Suppressor macrophage treated with lipopolysaccharide for 1 hour (primary cell): ENCODE data around the gene DIP2C.
A peak's percentile ranks its signal among the peaks of the same experiment; 100 is the strongest.
"Not testable (repeated sequence)": the region's sequence is repeated elsewhere in the genome, so short reads cannot be mapped to it uniquely, and the experiment has no call there.

Experiments used
- DNase-seq, 3 donors: peaks; one replicate each; pipeline ENCODE4 v3.0.0-alpha.2; 2020 to 2022

Gene DIP2C

GRCh38 chr10:435397-435796, 254.1 kb downstream of the DIP2C start:
- no peak for DNase-seq

GRCh38 chr10:429696-430095, 259.8 kb downstream of the DIP2C start:
- no peak for DNase-seq

DNA sequence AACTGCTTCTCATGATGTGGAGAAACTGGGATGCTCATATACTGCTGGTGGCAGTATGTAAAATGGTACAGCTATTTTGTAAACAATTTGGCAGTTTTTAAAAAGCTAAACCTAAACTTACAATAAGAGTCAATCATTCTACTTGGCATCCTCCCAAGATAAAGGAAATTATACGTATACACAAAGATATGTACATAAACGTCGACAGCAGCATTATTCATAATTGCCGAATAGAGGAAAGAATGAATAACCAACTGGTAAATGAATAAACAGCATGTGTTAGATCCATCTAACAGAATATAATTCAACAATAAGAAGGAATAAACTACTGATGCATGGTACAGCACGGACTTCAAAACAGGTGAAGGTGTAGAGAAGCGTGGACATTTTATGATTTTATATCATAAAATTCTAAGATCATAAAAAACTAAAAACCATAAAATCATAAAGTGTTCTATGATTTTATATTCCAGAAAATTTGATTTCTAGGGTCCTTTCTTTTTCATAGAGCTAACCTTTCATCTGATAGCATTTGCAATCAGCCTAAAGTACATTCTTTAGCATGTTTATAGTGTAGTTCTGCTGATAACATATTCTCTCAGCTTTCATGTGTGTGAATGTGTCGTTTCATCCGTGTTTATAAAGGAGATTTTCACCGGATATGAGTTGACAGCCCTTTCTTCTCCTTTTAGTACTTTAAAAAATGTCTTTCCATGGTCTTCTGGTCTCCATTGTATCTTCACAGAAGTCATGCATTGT, 261.5 kb downstream of the DIP2C start:
- no peak for DNase-seq

- peak in 1 of 3 donors; percentile 12 for DNase-seq
Measured at GRCh38 chr10:425365-425764, 264.1 kb downstream of the DIP2C start.

DNA sequence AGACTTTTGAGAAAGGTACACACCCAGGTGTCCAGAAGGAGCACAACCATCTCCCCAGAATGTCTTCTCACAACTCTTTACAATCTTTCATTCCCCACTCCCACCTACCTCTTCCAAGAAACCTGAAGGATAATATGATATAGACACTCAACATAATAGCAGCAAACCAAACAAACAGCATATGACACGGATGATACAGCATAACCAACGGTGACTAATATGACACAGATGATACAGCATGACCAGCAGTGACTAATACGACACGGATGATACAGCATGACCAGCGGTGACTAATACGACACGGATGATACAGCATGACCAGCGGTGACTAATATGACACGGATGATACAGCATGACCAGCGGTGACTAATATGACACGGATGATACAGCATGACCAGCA, 264.7 kb downstream of the DIP2C start:
- not testable (repeated sequence) for DNase-seq

DNA sequence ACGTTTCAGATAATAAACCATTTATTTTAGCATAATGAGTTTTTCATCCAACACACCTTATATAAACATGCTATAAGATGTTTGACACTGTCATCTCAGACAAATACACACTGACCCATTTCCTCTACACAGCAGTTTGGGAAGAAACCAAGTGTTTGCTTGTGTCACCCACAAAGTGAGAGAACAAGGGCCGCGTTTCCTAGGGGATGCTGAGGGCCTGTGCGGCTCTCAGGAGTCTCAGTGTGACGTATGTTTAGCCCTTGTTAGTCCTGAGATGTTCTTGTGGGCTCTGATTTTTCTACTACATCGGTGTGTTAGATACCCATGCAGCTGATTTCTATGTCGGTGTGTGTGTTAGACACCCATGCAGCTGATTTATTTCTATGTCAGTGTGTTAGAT, 266.3 kb downstream of the DIP2C start:
- DNase-seq, result no peak

DNA sequence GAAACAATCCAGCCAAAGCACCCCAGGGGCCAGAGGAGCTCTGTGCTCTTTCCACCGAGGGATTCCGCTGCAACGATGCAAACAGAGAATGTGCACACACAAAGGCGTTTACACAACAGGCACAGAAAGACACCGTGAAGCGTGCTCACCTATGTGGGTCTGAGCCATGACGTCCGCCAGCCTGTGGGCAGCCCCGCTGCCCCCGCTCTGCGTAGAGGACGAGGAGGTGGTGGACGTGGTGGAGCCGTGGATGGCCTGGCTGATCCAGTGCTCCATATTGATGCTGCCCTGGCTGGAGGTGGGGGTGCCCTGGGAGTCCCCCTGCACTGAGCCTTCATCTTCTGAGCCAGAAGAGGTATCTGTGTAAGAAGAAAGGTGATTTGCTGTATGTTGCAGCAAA, 266.8 kb downstream of the DIP2C start:
- no peak for DNase-seq

- no peak for DNase-seq
Measured at GRCh38 chr10:422241-422640, 267.2 kb downstream of the DIP2C start.

GRCh38 chr10:421170-421569, 268.3 kb downstream of the DIP2C start:
- no peak for DNase-seq

DNA sequence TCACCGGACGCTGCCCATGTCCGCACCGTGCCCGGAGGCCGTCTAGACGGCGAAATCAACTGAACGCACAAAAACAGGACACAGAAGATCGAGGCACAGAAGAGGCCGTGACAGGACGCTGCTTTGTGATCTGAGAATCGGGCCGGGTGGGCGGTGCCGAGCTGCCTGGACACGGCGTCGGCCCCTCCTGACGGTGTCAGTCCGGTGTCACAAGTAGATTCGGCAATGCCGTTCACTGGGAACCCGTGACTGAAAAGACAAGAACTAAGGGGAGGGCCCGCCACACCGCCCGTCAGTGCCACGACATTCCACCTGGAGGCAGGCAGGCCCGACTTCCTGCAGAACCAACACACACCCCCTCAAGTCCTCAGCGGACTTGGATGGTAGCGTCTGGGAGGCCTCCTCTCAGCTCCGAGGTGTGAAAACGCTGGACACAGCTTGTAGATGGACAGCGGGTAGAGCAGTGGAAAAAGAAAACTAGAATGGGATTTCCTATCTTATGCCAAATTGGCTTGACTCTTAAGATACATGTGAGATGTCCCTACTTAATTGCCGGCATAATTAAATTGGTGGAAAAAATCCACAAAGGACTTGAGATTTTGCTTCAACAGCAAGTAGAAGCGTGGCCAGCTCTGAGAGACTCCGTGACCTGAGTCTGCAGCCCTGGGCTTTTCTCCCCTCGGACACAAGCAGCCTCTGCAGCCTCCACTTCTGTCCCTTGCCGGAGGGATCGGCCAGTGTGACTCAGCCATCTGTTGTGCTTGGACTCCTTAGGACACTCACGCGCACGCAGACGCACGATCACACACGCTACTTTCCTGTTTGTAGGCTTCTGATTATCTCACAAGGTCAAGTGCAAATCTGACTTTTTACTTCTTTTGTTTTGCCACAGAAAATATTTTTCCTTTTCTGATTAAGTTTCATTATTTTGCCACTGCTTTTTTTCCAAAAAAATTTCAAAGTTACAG, 269.0 kb downstream of the DIP2C start:
- DNase-seq, result no peak

DNA sequence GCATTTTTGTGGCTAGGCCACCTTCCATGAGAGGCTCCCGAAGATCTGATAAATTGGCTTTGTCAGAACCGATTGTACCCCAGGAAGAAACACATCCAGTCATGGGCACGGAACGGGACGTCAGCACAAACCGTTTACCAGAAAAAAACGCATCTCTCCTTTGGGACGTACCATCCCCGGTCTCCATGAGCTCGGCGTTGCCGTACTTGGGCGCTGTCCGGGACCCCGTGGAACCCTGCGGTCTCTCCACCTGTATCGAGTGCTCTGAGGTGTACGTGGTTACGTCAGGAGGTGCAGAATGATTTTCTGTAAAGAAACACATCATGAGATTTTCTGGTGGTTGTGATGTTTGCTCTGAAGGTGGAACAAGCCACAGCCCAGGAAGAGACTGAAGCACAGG, 270.6 kb downstream of the DIP2C start:
- DNase-seq, result no peak

DNA sequence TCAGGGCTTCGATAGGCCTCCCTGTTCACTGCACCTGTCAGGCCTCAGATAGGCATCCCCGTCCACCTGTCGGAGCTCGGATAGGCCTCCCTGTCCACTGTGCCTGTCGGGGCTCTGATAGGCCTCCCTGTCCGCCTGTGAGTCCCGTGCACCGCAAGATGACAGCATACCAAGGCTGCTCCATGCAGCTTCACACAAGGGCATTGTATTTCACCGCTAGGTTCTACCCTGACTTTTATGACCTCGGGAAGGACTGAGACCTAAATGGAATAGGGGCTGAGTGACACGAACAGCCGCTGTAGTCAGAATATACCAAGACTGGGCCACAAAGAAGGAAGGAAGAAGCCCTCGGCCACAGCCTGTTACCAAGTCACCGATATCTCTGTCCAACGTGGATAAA, 271.2 kb downstream of the DIP2C start:
- DNase-seq, result no peak

- no peak for DNase-seq
Measured at GRCh38 chr10:416091-416515, 273.4 kb downstream of the DIP2C start.

- no peak for DNase-seq
Measured at GRCh38 chr10:413662-414071, 275.8 kb downstream of the DIP2C start.

GRCh38 chr10:412109-412508, 277.4 kb downstream of the DIP2C start:
- peak in 1 of 3 donors; percentile 27 for DNase-seq

DNA sequence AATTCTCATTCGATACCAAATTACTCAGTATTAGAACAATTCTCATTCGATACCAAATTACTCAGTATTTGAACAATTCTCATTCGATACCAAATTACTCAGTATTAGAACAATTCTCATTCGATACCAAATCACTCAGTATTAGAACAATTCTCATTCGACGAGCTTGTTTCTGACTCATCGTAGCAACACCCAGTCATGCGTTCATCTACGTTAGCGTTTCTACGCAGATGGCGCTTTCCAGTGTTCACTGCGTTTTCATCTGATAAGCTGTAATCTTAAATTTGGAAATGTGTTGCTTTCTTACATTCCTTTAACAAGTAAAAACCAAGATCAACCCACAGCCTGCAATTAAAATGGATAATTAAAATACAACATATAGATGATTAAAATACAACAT, 277.9 kb downstream of the DIP2C start:
- no peak for DNase-seq

DNA sequence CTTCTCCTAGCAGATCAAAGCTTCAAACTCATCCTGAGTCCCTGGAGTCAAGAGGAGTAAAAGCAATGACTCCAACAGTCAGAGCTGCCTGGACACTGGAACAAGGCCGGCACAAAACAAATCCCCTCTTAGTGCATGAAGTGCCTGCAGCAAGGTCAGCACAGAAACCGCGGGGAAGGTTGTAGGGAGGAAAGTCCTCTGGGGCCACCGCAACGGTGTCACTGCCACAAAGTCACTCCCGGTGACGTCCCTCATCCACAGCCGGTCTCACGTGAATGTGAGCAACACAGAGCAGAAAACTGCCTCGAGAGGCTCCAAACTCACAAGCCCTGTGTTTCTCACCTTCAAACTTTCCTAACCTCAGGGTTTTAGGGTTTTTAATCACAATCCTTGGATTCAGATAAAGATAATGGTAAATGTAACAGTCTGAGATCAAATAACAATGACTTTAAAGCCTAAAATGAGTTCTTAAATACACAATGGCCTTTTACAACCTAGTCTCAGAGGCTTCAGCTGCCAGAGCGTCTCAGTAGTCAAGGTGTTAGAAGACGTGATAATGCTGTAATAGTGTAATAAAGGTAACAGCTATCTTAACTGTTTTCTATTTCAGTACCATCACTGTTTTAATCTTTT, 279.9 kb downstream of the DIP2C start:
- DNase-seq, result no peak

- no peak for DNase-seq
Measured at GRCh38 chr10:408236-408635, 281.2 kb downstream of the DIP2C start.

DNA sequence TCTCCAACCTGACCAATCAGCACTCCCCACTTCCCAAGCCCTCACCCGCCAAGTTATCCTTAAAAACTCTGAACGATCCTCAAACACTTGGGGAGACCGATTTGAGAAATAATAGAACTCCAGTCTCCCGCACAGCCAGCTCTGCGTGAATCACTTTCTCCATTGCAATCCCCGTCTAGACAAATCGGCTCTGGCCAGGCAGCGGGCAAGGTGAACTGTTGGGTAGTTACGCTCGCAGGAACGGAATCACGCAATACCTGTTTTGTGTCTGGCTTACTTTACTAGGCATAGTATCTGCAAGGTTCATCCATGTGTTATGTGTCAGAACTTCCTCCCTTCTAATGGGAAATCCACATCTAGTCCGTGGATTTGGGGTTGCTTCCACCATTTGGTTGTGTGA, 282.5 kb downstream of the DIP2C start:
- DNase-seq, result no peak

DNA sequence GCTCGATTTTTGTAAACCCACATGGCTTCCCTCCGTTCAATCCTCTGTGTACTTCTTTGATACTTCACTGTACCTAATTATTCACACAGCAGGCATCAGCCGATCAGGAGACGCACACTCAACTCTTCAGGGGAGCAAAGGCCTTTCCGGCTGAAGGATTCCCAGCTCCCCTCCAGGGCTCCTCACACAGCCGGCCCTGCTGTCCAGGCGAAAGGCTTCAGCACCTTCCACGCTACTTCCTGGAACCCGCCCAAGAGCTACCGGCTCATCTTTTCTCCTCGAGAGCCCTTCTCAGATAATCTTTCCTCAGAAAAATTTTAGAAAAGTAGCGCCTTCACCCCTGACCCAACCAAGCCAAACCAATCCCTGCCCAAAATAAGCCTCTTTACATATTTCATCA, 283.8 kb downstream of the DIP2C start:
- DNase-seq, result no peak

DNA sequence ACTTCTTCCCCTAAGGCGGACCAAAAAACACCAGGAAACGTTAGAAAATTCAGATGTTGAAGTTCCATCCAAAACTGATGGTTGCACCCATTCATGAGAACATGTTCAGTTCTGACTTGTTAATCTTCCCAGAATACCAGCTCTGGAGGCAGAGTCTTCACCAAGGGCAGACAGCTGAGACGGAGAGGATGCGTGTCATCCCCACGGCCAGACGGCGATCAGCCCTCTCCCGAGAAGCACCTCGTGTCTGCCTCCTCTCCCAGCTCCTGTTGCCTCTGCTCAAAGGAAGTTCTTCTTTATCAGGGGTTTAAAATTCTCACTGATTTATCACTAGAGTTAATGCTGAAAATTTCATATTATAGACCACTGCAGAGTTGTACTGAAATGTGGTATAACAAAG, 284.5 kb downstream of the DIP2C start:
- DNase-seq, result no peak

- DNase-seq, result peak in 1 of 3 donors; percentile 15
Measured at GRCh38 chr10:404346-404745, 285.1 kb downstream of the DIP2C start.

GRCh38 chr10:398954-399353, 290.5 kb downstream of the DIP2C start:
- DNase-seq, result no peak
